MM.1S (cell line): Measurements from ENCODE around the gene PRH1.

ENCODE experiments used
- EZH2phosphoT487 ChIP-seq: fragments of 300-600 bp; sonication (generic); IDR thresholded peaks from 2 replicates; pipeline ENCODE4 v1.6.1; 2018; ENCODE audit warnings: antibody characterized with exemption, low read length
- TF ChIP-seq, protein P1 (sequence below): fragments of 300-600 bp; sonication (generic); IDR thresholded peaks from 2 replicates; pipeline ENCODE4 v1.5.1; 2016; ENCODE audit warnings: antibody characterized with exemption, low read length, mixed read lengths

DNA sequence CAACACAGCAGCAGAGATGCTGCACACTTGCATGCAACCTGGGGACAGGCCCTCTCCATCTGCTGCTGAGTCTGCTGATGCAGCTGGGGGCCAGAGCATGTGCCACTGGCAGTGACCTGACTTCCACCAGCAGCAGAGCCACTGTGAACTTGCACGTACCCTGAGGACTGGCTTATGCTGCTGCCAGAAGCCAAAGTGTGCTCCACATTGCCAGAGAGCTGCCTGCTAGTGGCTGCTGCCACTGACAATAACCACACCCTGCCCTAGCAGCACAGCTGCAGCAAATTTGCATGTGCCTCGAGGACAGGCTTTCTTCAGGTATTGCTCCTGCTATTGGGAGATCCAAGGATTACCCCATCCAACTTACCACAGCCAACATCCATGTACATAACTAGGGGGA, 30.3 kb downstream of the PRH1 start:
- TF ChIP-seq, protein P1, sequence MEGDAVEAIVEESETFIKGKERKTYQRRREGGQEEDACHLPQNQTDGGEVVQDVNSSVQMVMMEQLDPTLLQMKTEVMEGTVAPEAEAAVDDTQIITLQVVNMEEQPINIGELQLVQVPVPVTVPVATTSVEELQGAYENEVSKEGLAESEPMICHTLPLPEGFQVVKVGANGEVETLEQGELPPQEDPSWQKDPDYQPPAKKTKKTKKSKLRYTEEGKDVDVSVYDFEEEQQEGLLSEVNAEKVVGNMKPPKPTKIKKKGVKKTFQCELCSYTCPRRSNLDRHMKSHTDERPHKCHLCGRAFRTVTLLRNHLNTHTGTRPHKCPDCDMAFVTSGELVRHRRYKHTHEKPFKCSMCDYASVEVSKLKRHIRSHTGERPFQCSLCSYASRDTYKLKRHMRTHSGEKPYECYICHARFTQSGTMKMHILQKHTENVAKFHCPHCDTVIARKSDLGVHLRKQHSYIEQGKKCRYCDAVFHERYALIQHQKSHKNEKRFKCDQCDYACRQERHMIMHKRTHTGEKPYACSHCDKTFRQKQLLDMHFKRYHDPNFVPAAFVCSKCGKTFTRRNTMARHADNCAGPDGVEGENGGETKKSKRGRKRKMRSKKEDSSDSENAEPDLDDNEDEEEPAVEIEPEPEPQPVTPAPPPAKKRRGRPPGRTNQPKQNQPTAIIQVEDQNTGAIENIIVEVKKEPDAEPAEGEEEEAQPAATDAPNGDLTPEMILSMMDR = no peak
- no peak for TF ChIP-seq EZH2phosphoT487
